Naive thymus-derived CD4-positive, alpha-beta T cell (primary cell): ENCODE data around the gene CLIC4. TPM values are rescaled to one million over a fixed set of nuclear protein-coding genes. Genes with fewer than 3 reads are reported as not detected.
"Not testable (repeated sequence)": the region's sequence is repeated elsewhere in the genome, so short reads cannot be mapped to it uniquely, and the experiment has no call there.

Experiments
- ATAC-seq: fragments of 150-1000 bp; cut with Tn5 transposase; 2 replicates; pipeline ENCODE4 v1.10.0; 2021; ENCODE audit warnings: mild to moderate bottlenecking, moderate library complexity
- CTCF ChIA-PET: fragments of 350-600 bp; sonication (Branson Sonifier 250); formaldehyde crosslinking; loops from one replicate; lab custom pipeline; 2021; ENCODE audit warnings: antibody characterized with exemption; lab: Charles Lee
- POLR2A ChIA-PET: fragments of 350-600 bp; sonication (Branson Sonifier 250); formaldehyde crosslinking; loops from one replicate; lab custom pipeline; 2021; ENCODE audit warnings: antibody characterized with exemption, inconsistent platforms; lab: Charles Lee
- DNase-seq, 9 donors: peaks; one replicate each; pipeline versions ENCODE4 v3.0.0 to v3.0.0-alpha.2; 2020 to 2022; ENCODE audit warnings: mixed read lengths in 1 of 9
- H3K27ac ChIP-seq: one replicate; pipeline ENCODE4 v1.7.0; 2013; ENCODE audit warnings: mild to moderate bottlenecking, low read depth, low read length, moderate library complexity
- H3K27me3 ChIP-seq, 2 donors: one replicate each; pipeline ENCODE4 v1.7.0; 2013; ENCODE audit warnings: low read length in 2 of 2, mild to moderate bottlenecking in 2 of 2, moderate library complexity in 2 of 2; ENCODE audit not compliant: control insufficient read depth in 2 of 2, insufficient read depth in 2 of 2
- H3K36me3 ChIP-seq, 3 experiments: 1 replicate in 2 of 3; 2 replicates in 1 of 3; pipeline ENCODE4 v1.7.0; 2013; ENCODE audit warnings: low read length in 3 of 3, mild to moderate bottlenecking in 3 of 3, moderate library complexity in 1 of 3; ENCODE audit not compliant: insufficient read depth in 3 of 3, control insufficient read depth in 2 of 3
- H3K4me1 ChIP-seq, 2 donors: one replicate each; pipeline ENCODE4 v1.7.0; 2013; ENCODE audit warnings: low read length in 2 of 2, mild to moderate bottlenecking in 2 of 2, moderate library complexity in 1 of 2; ENCODE audit not compliant: control insufficient read depth in 2 of 2, insufficient read depth in 2 of 2
- H3K4me3 ChIP-seq: 2 replicates; pipeline ENCODE4 v1.7.0; 2013; ENCODE audit warnings: mild to moderate bottlenecking, low read length
- H3K9me3 ChIP-seq, 3 experiments: 1 replicate in 2 of 3; 2 replicates in 1 of 3; pipeline ENCODE4 v1.7.0; 2013; ENCODE audit warnings: low read length in 3 of 3; ENCODE audit not compliant: control insufficient read depth in 2 of 3
- H3K27ac Mint-ChIP-seq, 9 donors: one replicate each; pipeline ENCODE4 v1.8.0; 2020 to 2022; ENCODE audit warnings: mixed read lengths in 9 of 9, mild to moderate bottlenecking in 8 of 9, moderate library complexity in 5 of 9, inconsistent platforms in 2 of 9
- H3K27me3 Mint-ChIP-seq, 5 donors: one replicate each; pipeline ENCODE4 v1.8.0; 2021 to 2022; ENCODE audit warnings: mixed read lengths in 5 of 5, mild to moderate bottlenecking in 1 of 5
- H3K36me3 Mint-ChIP-seq, 5 donors: one replicate each; pipeline ENCODE4 v1.8.0; 2020 to 2022; ENCODE audit warnings: mixed read lengths in 5 of 5, mild to moderate bottlenecking in 3 of 5, inconsistent platforms in 1 of 5
- H3K4me1 Mint-ChIP-seq, 7 donors: one replicate each; pipeline ENCODE4 v1.8.0; 2020 to 2022; ENCODE audit warnings: mixed read lengths in 7 of 7, mild to moderate bottlenecking in 3 of 7, inconsistent platforms in 1 of 7
- H3K4me3 Mint-ChIP-seq, 10 donors: one replicate each; pipeline ENCODE4 v1.8.0; 2020 to 2022; ENCODE audit warnings: mild to moderate bottlenecking in 10 of 10, mixed read lengths in 10 of 10, moderate library complexity in 6 of 10, inconsistent platforms in 2 of 10
- H3K9me3 Mint-ChIP-seq, 11 donors: one replicate each; pipeline ENCODE4 v1.8.0; 2020 to 2022; ENCODE audit warnings: mixed read lengths in 11 of 11, mild to moderate bottlenecking in 4 of 11, inconsistent platforms in 1 of 11, moderate library complexity in 1 of 11
- intact Hi-C, 2 donors: fragments of 100-400 bp; cut with micrococcal nuclease; formaldehyde crosslinking; loops; one replicate each; pipeline ENCODE4 v1.15.1; 2023
- polyA plus RNA-seq, 2 donors: library from polyadenylated mRNA; unstranded; fragments of 300-500 nt; fragmentation: Illumina TruSeq; gene quantifications; one replicate each; pipeline ENCODE4 v1.2.3, GENCODE V29; 2021
- total RNA-seq, 6 experiments: library from RNA in 5 of 6; stranded (reverse) in 5 of 6; gene quantifications; 1 replicate in 5 of 6; 2 replicates in 1 of 6; pipeline ENCODE4 v1.2.3 and lab custom pipeline; 2021 to 2026

CLIC4 gene
- 10 to 100 TPM in 1 of 5 experiments, 1 to 10 TPM in 4; 1.4 to 16.8 (median 5.1) TPM for total RNA-seq
- polyA plus RNA-seq, result under 1 TPM; 0.54 to 0.58 TPM
- 1.7 reads per million, percentile 7 among the genes with 10 or more reads in this experiment for total RNA-seq (lab: John Stamatoyannopoulos, UW)

DNA sequence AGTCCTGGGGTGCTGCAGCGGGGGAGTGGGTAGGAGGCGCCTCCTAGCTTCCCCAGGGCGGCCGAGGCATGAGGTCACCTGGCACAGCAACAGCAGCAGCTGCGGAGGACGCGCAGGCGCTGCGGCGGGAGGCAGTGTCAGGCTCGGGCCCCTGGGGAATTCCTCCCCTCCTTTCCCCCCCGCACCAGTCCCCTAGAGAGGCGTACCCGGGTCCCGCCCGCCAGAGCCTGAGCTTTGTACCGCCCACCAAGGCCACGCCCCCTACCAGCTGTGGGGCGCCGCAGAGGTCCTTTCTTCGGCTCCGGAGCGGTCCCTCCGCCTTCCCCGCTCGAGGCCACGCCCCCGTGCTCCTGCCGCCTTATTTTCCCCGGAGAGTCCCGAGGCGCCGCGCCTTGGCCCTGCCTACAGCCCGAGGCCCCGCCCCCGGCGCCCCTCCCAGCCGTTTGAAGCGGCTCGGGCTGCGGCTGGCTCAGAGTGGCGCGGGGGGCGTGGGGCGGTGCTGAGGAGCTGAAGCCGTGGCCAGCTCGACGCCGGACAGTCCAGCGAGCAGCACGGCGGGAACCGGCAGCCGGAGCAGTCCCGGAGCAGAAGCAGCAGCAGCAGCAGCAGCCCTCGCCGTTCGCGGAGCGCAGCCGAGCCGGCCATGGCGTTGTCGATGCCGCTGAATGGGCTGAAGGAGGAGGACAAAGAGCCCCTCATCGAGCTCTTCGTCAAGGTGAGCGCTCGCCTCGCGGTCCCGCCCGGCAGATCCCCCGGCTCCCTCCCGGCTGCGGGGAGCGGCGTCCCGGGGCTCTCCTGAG is at the start of gene CLIC4:
TSS of gene CLIC4 (plus strand) at position 537 of the 800 bp plus-strand sequence. CDS start at position 644, 107 bp downstream.
- intact Hi-C loops, result loop anchor here (1.0 to 10.0 kb wide), 18 partner anchors 22 to 1578 kb away; partner anchors contain the start of genes RCAN3 (in 2 of the 2), RSRP1 (in 2 of the 2), SRRM1 (in 2 of the 2) and LUZP1 (in 1 of the 2)
- peak within 1 kb of the TSS; percentile 18 to 89 (median 79) for H3K27ac Mint-ChIP-seq
- H3K9me3 Mint-ChIP-seq, result no peaks in the 10 kb centered on the region
- no peaks in the 10 kb centered on the region for H3K36me3 ChIP-seq
- POLR2A ChIA-PET, result interaction anchor here (0.7 to 1.3 kb wide), 9 partner anchors 9 to 731 kb away, joined by 3 to 6 read pairs (median 3); partner anchors contain the start of genes RSRP1, RUNX3 and SRRM1
- ATAC-seq (peak; percentile 97), DNase-seq (peak; percentile 97 to 100 (median 98))
- H3K9me3 ChIP-seq, result no peaks in the 10 kb centered on the region
- H3K4me1 ChIP-seq, result peaks cover 0 to 4% of the 10 kb centered on the region in 2 donors
- H3K27ac ChIP-seq, result peak within 1 kb of the TSS; percentile 57
- peak within 1 kb of the TSS; percentile 55 for H3K4me3 ChIP-seq
- H3K4me1 Mint-ChIP-seq, result peaks cover 7 to 57% (median 15%) of the 10 kb centered on the region in 7 donors
- no peaks in the 10 kb centered on the region for H3K36me3 Mint-ChIP-seq
- CTCF ChIA-PET, result interaction anchor here (1.1 to 2.1 kb wide), 3 partner anchors 55 to 103 kb away, joined by 5 to 6 read pairs (median 5); no protein-coding TSS in a partner anchor
- no peaks in the 10 kb centered on the region for H3K27me3 ChIP-seq
- peak within 1 kb of the TSS; percentile 84 to 94 (median 89) for H3K4me3 Mint-ChIP-seq
- H3K27me3 Mint-ChIP-seq, result peaks cover 0 to 10% (median 0%) of the 10 kb centered on the region in 5 donors

DNA sequence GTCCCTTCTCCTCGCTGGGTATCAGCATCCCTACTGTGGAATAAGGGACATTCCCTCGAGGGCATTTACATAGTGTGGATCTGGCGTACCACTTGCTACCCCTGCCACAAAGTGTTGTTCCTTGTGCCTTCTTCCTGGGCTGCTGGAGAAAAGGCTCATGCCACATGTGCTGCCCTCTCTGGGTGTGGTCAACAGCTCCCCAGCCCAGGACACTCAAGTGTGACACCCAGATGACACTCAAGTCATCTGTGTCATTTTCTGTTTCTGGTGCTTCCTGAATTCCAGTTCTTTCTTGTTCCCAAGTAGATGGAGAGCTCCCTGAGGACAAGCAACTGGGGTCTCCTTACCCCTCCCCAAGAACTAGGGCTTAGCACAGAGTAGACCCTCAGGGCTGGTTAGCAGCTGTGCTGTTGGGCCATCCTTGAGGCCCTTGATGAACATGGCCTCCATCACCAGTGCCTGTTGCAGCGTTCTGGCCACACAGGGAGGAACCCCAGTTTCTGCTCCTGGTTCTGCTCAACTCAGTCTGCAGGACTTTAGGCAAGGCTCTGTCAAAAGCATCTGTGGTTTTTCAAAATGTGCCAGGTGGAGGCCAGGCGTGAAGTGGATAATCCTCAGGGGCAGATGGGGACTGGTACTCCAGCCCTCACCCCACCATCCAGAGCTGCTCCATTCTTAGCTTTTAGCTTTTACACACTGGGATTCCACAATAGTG is 49.0 kb upstream of the CLIC4 start:
- Histone ChIP-seq H3K27ac (no peak overlapping the region), H3K4me1 (no peaks in the 10 kb centered on the region), H3K27me3 (no peaks in the 10 kb centered on the region), H3K4me3 (no peak overlapping the region), H3K9me3 (no peaks in the 10 kb centered on the region), H3K36me3 (no peaks in the 10 kb centered on the region)
- ATAC-seq (no peak), DNase-seq (no peak)
- CTCF ChIA-PET, result interaction anchor here (2.6 kb wide), 1 partner anchor 8 kb away, joined by 19 read pairs; no protein-coding TSS in a partner anchor
- Mint-ChIP-seq H3K4me3 (no peak overlapping the region), H3K36me3 (no peaks in the 10 kb centered on the region), H3K4me1 (peaks cover 0 to 24% (median 0%) of the 10 kb centered on the region in 7 donors), H3K27ac (peak overlapping the region in 1 of 9 donors; percentile 42), H3K9me3 (no peaks in the 10 kb centered on the region), H3K27me3 (peaks cover 0 to 4% (median 0%) of the 10 kb centered on the region in 5 donors)
- intact Hi-C loops, result no loop called here
- POLR2A ChIA-PET, result no interaction called here

DNA sequence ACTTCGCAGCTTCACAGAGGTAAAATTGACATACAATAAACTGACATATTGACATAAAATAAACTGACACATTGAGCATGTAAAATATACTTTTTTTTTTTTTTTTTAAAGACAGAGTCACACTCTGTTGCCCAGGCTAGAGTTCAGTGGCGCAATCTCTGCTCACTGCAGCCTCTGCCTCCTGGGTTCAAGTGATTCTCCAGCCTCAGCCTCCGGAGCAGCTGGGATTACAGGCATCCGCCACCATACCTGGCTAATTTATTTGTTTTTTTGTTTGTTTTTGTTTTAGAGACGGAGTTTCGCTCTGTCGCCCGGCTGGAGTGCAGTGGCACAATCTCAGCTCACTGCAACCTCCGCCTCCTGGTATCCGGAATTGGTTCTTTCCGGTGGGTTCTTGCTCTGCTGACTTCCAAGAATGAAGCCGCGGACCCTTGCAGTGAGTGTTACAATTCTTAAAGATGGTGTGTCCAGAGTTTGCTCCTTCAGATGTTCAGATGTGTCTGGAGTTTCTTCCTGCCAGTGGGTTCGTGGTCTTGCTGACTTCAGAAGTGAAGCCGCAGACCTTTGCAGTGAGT is 48.4 kb upstream of the CLIC4 start:
- DNase-seq (no peak), ATAC-seq (no peak)
- Mint-ChIP-seq H3K4me1 (peaks cover 0 to 24% (median 0%) of the 10 kb centered on the region in 7 donors), H3K27me3 (peaks cover 0 to 4% (median 0%) of the 10 kb centered on the region in 5 donors), H3K4me3 (peak overlapping the region in 2 of 10 donors; percentile 3 to 12), H3K9me3 (no peaks in the 10 kb centered on the region), H3K36me3 (no peaks in the 10 kb centered on the region), H3K27ac (peak overlapping the region in 1 of 9 donors; percentile 16)
- ChIA-PET CTCF (interaction anchor here (2.6 kb wide), 1 partner anchor 9 kb away, joined by 19 read pairs; no protein-coding TSS in a partner anchor), POLR2A (interaction anchor here (1.2 kb wide), 1 partner anchor 8 kb away, joined by 3 read pairs; no protein-coding TSS in a partner anchor)
- Histone ChIP-seq H3K9me3 (no peaks in the 10 kb centered on the region), H3K36me3 (no peaks in the 10 kb centered on the region), H3K4me3 (no peak overlapping the region), H3K27ac (no peak overlapping the region), H3K27me3 (no peaks in the 10 kb centered on the region), H3K4me1 (no peaks in the 10 kb centered on the region)
- intact Hi-C loops, result no loop called here

DNA sequence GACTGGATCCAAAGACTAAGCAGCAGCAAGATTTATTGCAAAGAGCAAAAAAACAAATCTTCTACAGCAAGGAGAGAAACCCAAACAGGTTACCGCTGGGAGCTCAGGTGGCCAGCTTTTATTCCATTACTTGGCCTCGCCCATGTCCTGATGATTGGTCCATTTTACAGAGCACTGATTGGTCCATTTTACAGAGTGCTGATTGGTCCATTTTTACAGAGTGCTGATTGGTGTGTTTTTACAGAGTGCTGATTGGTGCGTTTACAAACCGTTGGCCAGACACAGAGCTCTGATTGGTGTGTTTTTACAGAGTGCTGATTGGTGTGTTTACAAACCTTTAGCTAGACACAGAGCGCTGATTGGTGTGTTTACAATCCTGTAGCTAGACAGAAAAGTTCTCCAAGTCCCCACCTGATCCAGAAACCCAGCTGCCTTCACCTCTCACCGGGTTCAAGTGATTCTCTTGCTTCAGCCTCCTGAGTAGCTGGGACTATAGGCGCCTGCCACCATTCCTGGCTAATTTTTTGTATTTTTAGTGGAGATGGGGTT is 47.7 kb upstream of the CLIC4 start:
- intact Hi-C loops, H3K9me3 ChIP-seq, H3K4me3 ChIP-seq, H3K27me3 Mint-ChIP-seq, H3K4me1 ChIP-seq, H3K27ac Mint-ChIP-seq, H3K36me3 Mint-ChIP-seq, H3K36me3 ChIP-seq, H3K9me3 Mint-ChIP-seq, H3K27me3 ChIP-seq, DNase-seq, ATAC-seq, H3K27ac ChIP-seq: not testable (repeated sequence)
- Mint-ChIP-seq H3K4me1 (peaks cover 0 to 24% (median 0%) of the 10 kb centered on the region in 7 donors), H3K4me3 (peak overlapping the region in 1 of 10 donors; percentile 12)
- ChIA-PET CTCF (interaction anchor here (2.6 kb wide), 1 partner anchor 9 kb away, joined by 19 read pairs; no protein-coding TSS in a partner anchor), POLR2A (interaction anchor here (0.6 to 1.2 kb wide), 2 partner anchors 9 to 14 kb away, joined by 3 to 4 read pairs; no protein-coding TSS in a partner anchor)

DNA sequence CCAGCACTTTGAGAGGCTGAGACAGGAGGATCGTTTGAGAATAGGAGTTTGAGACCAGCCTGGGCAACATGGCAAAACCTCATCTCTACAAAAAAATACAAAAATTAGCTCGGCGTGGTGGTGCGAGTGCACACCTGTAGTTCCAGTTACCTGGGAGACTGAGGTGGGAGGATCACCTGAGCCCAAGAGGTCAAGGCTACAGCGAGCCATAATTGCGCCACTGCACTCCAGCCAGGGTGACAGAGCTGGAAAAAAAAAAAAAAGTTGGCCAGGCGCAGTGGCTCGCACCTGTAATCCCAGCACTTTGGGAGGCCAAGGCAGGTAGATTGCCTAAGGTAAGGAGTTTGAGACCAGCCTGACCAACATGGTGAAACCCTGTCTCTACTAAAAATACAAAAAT is 46.9 kb upstream of the CLIC4 start:
- H3K9me3 Mint-ChIP-seq, H3K27me3 Mint-ChIP-seq, intact Hi-C loops, H3K4me3 ChIP-seq, H3K27ac Mint-ChIP-seq, H3K4me3 Mint-ChIP-seq, H3K36me3 Mint-ChIP-seq, ATAC-seq, H3K4me1 ChIP-seq, H3K27me3 ChIP-seq, DNase-seq, H3K36me3 ChIP-seq, POLR2A ChIA-PET, H3K9me3 ChIP-seq, H3K27ac ChIP-seq: not testable (repeated sequence)
- peaks cover 0 to 24% (median 0%) of the 10 kb centered on the region in 7 donors for H3K4me1 Mint-ChIP-seq
- CTCF ChIA-PET, result interaction anchor here (0.6 to 2.6 kb wide), 2 partner anchors 10 to 509 kb away, joined by 3 to 19 read pairs; no protein-coding TSS in a partner anchor
